Measurements from ENCODE around the gene FDX2. TPM values are rescaled to one million over a fixed set of nuclear protein-coding genes. Genes with fewer than 3 reads are reported as not detected.
"Not testable (repeated sequence)": the region's sequence is repeated elsewhere in the genome, so short reads cannot be mapped to it uniquely, and the experiment has no call there.

FDX2 gene
- total and polyA plus RNA-seq, 7 donors = 19.2 to 45.9 (median 25.2) TPM

DNA sequence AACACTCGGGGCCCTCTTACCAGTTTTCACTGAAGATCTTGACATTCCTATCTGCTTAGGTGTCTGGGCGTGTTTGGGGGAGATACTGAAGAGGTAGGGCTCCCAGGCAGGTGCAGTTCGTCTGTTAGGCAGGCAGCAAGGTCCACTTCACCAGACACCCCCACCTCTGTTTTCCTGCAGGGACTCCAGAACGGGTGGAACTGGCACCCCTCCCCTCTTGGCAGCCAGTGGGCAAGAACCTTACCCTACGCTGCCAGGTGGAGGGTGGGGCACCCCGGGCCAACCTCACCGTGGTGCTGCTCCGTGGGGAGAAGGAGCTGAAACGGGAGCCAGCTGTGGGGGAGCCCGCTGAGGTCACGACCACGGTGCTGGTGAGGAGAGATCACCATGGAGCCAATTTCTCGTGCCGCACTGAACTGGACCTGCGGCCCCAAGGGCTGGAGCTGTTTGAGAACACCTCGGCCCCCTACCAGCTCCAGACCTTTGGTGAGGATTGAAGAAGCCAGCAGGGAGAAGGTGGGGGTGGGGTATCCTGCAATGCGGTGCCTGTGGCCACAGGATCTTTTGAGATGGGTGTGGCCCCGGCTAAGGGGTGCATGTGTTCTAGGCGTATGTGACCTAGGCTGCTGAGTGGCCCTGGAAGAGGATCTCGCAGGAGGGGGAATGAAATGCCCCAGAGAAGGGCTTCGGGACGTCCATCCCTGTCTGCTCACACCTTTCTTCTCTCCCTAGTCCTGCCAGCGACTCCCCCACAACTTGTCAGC, 32.3 kb downstream of the FDX2 start:
- H3K27me3 ChIP-seq = peaks cover 16 to 55% (median 21%) of the 10 kb centered on the region in 3 donors
- WGBS, 2 donors = 61 to 81% methylated on average over 23 of the region's 23 CpGs

DNA sequence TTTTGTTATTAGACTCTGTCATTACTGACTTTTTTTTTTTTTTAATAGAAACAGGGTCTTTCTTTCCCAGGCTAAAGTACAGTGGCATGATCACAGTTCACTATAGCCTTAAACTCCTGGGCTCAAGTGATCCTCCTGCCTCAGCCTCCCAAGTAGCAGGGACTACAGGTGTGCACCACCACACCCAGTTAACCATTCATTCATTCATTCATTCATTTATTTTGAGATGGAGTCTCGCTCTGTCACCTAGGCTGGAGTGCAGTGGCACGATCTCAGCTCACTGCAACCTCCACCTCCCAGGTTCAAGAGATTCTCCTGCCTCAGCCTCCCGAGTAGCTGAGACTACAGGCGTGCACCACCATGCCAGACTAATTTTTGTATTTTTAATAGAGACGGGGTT, 33.8 kb downstream of the FDX2 start:
- 92 to 93% methylated on average over 5 of the region's 5 CpGs for WGBS, 2 donors
- H3K27me3 ChIP-seq = peaks cover 3 to 45% (median 7%) of the 10 kb centered on the region in 3 donors
- H3K36me3 ChIP-seq = not testable (repeated sequence)

More for the DNA sequence above, 32.3 kb downstream of the FDX2 start:
- intact Hi-C loops (cut with DNase I) = no loop called here
- Histone ChIP-seq H3K4me3 (no peak overlapping the region), H3K27ac (no peak overlapping the region), H3K36me3 (peaks cover 0 to 9% (median 0%) of the 10 kb centered on the region in 4 donors), H3K4me1 (peaks cover 0 to 14% (median 6%) of the 10 kb centered on the region in 4 donors), H3K9me3 (no peaks in the 10 kb centered on the region)
- no peak for DNase-seq
- TF ChIP-seq POLR2AphosphoS5 (IDR thresholded peaks at IDR 0.05) (no peak), POLR2A (IDR thresholded peaks at IDR 0.05) (no peak), EP300 (IDR thresholded peaks at IDR 0.05) (no peak)
- TF ChIP-seq, protein P1, sequence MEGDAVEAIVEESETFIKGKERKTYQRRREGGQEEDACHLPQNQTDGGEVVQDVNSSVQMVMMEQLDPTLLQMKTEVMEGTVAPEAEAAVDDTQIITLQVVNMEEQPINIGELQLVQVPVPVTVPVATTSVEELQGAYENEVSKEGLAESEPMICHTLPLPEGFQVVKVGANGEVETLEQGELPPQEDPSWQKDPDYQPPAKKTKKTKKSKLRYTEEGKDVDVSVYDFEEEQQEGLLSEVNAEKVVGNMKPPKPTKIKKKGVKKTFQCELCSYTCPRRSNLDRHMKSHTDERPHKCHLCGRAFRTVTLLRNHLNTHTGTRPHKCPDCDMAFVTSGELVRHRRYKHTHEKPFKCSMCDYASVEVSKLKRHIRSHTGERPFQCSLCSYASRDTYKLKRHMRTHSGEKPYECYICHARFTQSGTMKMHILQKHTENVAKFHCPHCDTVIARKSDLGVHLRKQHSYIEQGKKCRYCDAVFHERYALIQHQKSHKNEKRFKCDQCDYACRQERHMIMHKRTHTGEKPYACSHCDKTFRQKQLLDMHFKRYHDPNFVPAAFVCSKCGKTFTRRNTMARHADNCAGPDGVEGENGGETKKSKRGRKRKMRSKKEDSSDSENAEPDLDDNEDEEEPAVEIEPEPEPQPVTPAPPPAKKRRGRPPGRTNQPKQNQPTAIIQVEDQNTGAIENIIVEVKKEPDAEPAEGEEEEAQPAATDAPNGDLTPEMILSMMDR (IDR thresholded peaks at IDR 0.05) = no peak

DNA sequence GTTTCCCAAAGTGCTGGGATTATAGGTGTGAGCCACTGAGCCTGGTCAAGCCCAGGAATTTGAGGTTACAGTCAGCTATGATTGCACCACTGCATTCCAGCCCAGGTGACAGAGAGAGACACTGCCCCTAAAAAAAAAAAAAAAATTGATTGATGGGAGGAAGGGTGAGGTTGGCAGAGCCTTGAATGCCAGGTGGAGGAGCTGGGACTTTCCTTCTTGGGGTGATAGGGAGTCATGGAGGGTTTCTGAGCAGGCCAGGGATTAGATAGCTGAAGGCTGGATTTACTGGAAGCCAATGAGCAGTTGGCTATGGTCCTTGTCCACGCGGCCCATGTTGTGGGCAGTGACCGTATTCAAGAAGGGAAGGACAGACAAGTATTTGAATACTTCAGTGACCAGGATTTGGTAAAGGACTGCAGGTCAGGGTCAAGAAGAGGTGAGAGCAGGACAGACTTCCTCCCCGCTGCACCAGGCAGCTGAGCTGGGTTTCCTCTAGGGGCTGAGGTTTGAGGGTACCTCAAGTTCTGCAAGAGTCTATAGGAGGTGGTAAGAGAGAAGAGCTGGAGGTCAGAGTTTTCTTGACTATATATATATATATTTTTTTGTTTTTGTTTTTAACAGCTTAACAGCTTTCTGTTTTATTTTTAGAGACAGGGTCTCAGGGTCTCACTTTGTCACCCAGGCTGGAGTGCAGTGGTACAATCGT, 35.9 kb downstream of the FDX2 start:
- H3K4me1 ChIP-seq = no peaks in the 10 kb centered on the region
- 73 to 86% methylated on average over 5 of the region's 5 CpGs for WGBS, 2 donors
- TF ChIP-seq POLR2AphosphoS5 (IDR thresholded peaks at IDR 0.05) (no peak), EP300 (IDR thresholded peaks at IDR 0.05) (no peak), POLR2A (IDR thresholded peaks at IDR 0.05) (no peak)
- TF ChIP-seq, protein P1 (IDR thresholded peaks at IDR 0.05) = no peak
- DNase-seq = no peak
- H3K4me3 ChIP-seq = no peak overlapping the region
- intact Hi-C loops (cut with DNase I) = no loop called here
- H3K27me3 ChIP-seq = peaks cover 0 to 23% (median 0%) of the 10 kb centered on the region in 3 donors
- no peaks in the 10 kb centered on the region for H3K9me3 ChIP-seq
- H3K27ac ChIP-seq = no peak overlapping the region
- peaks cover 0 to 7% (median 0%) of the 10 kb centered on the region in 4 donors for H3K36me3 ChIP-seq

More for the DNA sequence above, 33.8 kb downstream of the FDX2 start:
- H3K4me3 ChIP-seq; intact Hi-C loops (cut with DNase I); H3K4me1 ChIP-seq; DNase-seq; H3K9me3 ChIP-seq; H3K27ac ChIP-seq: not testable (repeated sequence)

DNA sequence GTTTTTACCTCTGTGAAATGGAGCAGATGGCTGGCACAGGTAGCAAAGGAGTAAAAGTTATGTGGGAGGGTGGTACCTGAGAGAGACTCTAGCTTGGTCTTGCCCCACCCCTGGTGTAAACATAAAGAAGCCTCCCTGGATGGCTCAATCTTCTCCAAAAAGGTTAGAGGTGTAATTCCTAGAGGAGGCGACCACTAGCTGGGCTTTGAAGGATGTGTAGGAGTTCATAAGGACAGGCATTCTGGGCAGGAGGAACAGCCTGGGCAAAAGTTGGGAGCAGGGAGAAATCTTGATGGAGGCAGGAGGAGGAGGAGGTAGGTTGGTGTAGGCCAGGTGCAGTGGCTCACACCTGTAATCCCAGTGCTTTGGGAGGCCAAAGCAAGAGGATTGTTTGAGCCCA, 36.9 kb downstream of the FDX2 start:
- no peak for TF ChIP-seq POLR2A (IDR thresholded peaks at IDR 0.05)
- no peak for TF ChIP-seq EP300 (IDR thresholded peaks at IDR 0.05)
- TF ChIP-seq, protein P1 (IDR thresholded peaks at IDR 0.05) = no peak
- TF ChIP-seq POLR2AphosphoS5 (IDR thresholded peaks at IDR 0.05) = no peak
- Histone ChIP-seq H3K4me1 (no peaks in the 10 kb centered on the region), H3K36me3 (no peaks in the 10 kb centered on the region), H3K4me3 (no peak overlapping the region), H3K27me3 (peaks cover 0 to 15% (median 0%) of the 10 kb centered on the region in 3 donors), H3K27ac (no peak overlapping the region), H3K9me3 (no peaks in the 10 kb centered on the region)
- DNase-seq = no peak
- intact Hi-C loops (cut with DNase I) = no loop called here
- WGBS, 2 donors = 96 to 97% methylated on average over 1 of the region's 1 CpG

Data from sigmoid colon (tissue), 7 donors.